Erythroblast (primary cell): ENCODE results near the gene NID2.

Experiments
- GATA1 ChIP-seq: IDR thresholded peaks from 2 replicates; pipeline ENCODE4 v1.6.1; 2011; ENCODE audit warnings: low read depth, mild to moderate bottlenecking, control low read depth, low read length, moderate library complexity
- POLR2A ChIP-seq: IDR thresholded peaks from 2 replicates; pipeline ENCODE4 v1.6.1; 2011; ENCODE audit warnings: mild to moderate bottlenecking, low read length

GRCh38 chr14:52064174-52064573, 4.7 kb downstream of the NID2 start:
- TF ChIP-seq POLR2A (no peak), GATA1 (no peak)
